ENCODE data around the gene DSCAML1. TPM values are rescaled to one million over a fixed set of nuclear protein-coding genes. Genes with fewer than 3 reads are reported as not detected.
"Not testable (repeated sequence)": the region's sequence is repeated elsewhere in the genome, so short reads cannot be mapped to it uniquely, and the experiment has no call there.

The DSCAML1 gene
- total RNA-seq, 1 experiment from 2014 or later = not detected

DNA sequence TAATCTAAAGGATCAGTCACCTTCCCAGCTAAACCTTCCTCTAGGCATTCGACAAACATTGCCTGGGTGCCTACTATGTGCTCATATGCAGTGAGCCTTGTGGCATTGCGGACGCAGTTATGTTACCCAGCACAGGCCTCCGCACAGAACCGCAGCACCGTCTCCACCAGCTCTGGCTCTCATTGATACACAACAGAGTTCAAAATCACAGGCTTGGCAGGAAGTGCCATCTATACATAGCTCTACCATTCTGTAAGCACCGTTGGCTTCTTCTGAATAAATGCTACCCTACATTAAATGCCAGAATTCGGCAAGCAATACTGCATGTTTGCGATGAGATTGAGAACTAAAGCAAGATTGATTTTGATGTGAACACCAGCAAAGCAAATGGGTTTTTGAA, 31.0 kb downstream of the DSCAML1 start:
- no peak for DNase-seq (ENCODE audit: extremely low read depth, low read depth)

DNA sequence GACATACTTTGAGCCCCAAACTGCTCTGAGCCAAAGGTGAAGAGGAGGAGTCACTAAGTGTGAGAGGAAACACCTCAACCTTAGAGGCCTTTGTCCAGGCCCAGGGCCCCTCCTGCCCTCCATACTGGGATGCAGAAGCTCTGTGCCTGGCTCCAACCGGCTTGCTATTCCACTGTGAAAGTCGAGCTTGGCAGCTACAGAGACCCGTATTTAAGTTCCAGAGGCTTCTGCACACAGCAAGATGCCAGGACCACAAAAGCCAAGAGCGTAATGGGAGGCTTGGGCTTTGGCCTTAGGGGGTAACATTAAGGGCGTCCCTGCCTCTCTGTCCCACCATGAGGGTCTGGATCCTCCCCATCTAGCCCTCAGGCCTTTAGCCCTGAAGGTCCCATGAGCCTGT, 31.9 kb downstream of the DSCAML1 start:
- DNase-seq (ENCODE audit: extremely low read depth, low read depth) = no peak

DNA sequence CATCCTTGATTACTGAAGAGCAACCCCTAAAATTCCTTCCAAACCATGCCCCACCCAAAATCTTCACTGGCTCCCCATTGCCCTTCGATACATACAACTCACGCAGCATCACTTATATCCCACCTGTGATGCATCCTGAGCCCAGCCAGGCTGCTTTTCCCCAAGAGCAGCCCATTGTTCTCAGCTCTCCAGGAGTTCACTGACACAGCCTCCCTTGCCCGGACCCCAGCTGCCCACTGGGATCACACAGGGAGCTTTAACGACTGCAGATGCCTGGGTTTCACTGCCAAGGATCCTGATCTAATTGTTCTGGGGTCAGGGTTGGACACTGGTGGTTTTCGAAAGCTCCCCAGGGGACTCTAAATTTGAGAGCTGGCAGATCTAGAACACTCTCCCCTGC, 33.6 kb downstream of the DSCAML1 start:
- not testable (repeated sequence) for DNase-seq (ENCODE audit: extremely low read depth, low read depth)

DNA sequence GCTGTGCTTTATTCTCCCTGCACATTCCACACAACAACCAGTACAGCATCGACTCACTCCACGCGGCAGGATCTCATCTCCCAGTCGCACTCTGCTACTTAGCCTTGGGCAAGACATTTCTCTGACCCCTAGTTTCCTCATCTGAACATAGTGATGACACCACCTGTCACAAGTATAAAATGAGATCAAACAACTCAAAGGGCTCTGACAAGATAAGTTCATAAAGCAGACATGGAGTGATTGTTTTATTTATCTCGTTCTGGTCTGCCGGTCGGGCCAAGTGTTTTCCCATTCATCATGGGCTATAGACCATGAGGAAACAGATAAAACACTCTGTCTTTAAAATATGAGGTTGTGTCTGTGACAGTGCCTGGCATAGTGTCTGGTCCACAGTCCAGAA, 35.0 kb downstream of the DSCAML1 start:
- DNase-seq (ENCODE audit: extremely low read depth, low read depth) = no peak

DNA sequence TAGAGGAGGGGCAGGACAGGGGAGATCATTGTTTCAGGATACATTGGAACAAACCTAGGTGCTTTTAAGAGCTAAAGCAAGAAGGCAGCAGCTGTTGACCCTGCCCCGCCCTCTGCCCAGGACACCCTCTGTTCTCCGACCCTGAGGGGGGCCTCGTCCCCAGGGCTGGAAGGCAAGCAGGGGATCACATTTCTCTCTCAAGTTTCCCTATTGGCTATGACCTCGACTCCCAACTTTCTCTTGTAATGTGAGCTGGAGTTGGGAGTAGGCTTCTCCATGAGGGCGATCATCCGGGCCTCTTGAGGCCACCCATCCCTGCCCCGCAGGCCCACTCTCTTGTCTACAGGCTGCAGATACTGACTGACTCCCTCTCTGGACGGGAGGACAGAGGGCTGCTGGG, 37.7 kb downstream of the DSCAML1 start:
- no peak for DNase-seq (ENCODE audit: extremely low read depth, low read depth)

DNA sequence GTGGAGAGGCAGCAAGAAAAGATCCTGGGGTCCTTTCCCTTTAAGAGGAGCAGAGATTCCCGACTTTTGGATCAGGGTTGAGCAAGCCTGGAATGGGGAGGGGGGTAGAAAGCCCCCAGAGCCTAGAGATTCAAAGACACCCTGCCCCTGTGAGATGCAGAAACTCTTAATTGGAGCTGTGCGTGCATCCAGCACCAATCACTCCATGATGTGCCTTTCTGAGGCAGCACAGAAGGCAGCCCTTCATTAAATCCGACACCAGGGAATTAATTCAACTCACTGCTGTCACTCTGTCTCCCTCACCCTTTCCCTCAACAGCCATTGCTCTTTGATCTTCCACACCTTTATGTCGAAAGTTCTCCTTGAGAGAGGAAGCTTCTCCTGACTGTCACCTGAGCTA, 43.0 kb downstream of the DSCAML1 start:
- no peak for DNase-seq (ENCODE audit: extremely low read depth, low read depth)

DNA sequence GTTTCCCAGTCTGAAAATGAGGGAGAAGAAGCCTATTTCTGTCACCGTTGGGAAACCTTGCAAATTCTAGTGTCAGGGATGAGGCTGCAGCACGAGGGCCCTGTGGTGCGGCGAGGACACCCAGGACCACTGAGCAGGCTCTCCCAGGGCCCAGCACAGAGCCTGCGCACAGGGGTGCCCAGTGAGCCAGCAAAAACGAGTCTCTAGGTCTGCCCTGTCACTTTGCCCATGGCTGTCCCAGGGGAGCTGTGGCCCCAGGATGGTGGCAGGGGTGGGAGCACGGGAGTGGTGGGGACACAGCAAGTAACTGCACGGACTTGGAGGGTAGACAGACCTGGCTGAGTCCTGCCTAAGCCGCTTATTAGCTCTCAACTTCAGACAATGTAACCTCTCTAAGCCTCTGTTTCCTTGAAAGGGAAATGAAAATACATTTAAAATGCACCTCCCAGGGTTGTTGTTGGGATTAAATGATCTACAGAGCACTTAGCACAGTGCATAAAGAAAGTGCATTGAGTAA, 44.2 kb downstream of the DSCAML1 start:
- DNase-seq (ENCODE audit: extremely low read depth, low read depth) = no peak

DNA sequence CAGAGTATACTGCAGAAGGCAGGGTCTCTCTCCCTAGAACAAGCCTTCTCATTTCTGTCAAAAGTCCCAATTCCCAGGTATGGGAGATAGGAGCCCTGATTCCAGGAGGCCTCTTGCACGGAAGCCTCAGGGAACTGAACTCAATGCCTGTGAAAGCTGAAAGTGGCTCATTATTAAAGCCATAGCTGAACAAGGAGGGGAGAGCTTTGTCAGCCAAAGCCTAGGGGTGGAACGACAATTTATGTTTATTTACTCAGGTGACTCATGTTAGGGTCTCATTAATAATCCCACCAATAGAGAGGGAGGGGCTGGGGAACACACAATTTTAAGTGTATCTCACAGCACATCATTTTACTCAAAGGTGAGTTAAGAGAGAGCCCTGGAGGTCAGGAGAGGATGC, 44.9 kb downstream of the DSCAML1 start:
- no peak for DNase-seq (ENCODE audit: extremely low read depth, low read depth)

DNA sequence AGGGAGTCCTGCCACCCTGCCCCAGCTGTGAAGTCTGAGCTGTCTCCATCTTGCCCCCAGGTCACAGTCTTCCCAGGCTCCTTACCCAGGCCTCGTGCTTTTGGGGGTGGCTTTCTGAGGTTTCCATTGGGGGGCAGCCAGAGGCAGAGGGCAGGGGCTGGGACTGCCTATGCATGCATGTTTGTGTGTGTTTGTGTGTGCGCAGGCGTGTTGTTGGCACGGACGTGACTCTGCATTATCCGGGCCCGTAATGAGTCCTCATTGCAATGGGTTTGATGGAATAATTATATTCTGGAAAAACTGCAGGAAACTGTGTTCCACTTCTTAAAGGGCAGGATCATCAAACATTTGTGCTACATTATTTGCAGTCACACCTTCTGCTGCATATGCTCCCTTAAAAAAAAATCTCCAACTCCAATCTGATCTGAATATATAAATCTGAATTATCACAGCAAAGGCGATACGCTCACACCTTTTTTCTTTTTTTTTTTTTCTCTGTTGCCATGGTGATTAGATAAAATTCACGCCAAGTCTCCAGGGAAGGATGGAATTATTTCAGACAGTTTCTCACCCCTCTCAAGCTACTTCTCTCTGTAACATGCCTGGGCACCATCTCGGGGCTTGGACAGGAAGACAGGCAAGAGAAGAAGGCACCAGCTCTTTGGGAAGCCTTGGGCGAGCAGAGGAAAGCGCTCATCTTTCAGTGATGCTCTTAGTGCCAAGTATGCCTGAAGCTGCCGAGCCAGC, 45.9 kb downstream of the DSCAML1 start:
- DNase-seq (ENCODE audit: extremely low read depth, low read depth) = no peak

DNA sequence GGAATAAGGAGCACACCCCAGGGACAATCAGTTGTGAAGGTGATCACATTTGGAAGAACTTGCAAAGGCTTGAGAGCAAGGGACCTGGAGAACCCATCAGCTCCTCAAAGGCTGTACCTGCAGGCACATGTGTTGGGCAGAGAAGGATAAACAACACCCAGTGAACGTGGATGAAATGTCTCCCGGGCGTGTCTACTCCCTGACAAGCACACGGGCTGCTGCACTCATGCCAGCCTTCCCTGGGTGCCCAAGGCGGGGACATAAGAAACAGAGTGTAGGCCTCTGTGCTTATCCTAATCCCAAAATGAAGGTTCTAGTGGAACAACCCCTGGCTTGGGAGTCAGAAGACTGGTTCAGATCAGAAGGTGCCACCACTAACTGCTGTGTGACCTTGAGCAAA, 46.7 kb downstream of the DSCAML1 start:
- no peak for DNase-seq (ENCODE audit: extremely low read depth, low read depth)

DNA sequence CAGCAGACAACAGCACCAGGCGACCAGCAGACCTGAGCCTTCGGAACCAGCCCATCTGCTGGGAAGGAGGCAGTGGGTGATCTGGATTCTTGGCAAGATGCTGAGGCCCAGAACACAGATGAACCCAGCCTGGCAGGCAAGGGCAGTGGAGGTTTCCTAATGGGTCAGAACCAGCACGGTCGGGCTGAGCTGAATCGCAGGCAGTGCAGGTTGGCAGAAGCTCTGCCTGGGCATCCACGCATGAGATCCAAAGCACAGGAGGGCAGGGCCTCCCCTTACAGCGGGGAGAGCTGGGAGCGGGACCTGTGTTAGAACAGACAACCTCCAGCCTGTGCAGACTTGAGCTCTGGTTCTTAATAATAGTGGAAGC, 47.5 kb downstream of the DSCAML1 start:
- DNase-seq (ENCODE audit: extremely low read depth, low read depth) = no peak

DNA sequence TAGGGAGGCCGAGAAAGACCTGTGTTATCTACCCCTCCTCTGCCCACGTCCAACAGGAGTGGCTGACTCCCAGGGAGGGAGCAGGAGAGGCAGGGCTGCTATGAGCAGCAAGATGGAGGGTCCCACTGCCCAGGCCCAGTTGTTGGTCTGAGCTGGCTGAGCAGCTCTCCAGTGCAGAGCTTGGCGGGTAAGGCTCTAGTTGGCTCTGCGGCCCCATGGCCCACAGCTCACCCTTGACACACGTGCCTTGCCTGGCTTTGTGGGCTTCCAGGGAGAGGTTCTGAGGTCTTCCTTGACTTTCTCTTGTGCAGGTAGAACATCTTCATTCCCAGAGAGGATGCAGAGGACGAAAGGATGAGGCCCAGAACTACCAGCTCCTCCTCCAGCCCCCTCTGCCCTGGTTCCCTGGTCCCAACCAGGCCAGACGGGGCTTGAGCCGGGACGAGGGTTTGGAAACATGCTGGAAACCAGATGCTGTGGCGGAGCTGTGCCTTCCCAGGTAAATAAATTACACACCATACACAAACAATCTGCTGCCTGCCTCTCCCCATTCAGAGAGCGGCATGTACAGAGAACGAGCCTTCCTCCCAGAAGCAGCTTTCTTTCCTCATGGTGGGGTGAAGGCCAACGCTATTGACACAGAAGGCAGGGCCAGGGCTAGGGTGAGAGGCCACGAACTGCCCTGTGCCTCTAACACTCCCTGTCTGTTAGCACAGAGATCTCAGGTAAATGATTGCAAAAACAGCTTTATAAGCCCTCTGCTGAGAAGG, 48.1 kb downstream of the DSCAML1 start:
- no peak for DNase-seq (ENCODE audit: extremely low read depth, low read depth)

DNA sequence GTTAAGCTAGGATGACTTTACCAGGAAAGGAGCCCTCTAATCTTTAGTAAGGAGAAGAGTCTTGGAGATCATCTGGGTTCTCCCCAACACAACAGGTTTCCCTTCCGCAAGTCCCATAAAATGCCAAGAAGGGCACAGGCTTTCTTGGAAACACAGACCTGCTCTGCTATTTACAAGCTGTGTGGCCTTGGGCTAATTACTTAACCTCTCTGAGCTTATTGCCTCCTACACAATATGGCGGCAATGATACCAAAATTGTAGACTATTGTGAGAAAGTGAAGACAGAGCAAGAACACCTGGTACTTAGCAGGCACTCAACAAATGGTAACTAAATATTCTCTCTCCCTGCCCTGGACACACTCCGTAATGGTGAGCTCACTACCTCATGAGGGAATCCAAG, 49.1 kb downstream of the DSCAML1 start:
- DNase-seq (ENCODE audit: extremely low read depth, low read depth) = no peak

DNA sequence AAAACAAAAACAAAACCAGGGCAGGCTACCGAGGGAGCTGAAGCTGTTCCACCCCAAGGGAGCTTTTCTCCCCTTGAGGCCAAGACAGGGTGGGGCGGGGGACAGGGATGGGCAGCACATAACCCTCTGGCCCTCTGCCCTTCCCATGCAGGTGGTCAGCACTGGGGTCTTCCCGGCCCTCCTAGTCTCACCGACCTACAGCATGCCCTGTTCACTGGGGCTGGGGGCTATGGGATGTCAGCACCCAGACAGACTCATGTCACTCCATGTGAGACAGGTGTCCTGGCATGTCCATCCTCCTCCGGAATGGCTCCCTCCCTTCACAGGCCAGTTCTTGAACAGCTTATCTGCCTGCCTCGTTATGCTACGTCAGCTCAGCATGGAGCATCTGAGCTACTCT, 51.7 kb downstream of the DSCAML1 start:
- no peak for DNase-seq (ENCODE audit: extremely low read depth, low read depth)

DNA sequence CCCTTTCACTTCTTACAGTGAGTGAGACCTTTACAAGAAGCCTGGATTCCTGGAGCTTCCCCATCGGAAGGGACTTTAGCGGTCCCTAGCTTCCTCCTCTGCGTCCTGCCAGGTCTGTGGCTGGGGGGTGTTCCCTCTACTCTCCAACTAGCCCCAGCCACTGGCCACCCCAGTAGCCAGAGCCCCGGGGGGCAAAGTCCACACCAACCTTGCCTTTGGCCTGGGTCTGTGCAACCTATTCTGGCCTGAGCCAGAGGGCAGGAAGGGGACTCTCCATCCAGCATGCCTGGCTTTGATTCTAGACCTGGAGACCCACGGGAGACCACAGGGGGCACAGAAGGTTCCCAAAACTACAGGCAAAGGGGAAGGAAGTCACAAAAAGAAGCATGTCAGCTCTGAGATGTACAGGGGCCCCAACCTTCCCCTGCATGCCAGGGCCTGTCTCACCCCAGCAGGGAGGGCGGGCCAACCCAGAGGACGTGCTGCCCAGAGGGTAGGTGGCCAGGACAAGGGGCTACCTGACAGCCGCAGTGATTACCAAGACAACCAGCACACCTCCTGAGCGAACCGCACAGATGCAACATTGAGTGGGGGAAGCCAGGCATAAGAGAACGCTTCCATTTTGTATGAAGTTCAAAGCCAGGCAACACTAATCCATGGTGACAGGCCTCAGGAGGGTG, 52.4 kb downstream of the DSCAML1 start:
- DNase-seq (ENCODE audit: extremely low read depth, low read depth) = no peak

DNA sequence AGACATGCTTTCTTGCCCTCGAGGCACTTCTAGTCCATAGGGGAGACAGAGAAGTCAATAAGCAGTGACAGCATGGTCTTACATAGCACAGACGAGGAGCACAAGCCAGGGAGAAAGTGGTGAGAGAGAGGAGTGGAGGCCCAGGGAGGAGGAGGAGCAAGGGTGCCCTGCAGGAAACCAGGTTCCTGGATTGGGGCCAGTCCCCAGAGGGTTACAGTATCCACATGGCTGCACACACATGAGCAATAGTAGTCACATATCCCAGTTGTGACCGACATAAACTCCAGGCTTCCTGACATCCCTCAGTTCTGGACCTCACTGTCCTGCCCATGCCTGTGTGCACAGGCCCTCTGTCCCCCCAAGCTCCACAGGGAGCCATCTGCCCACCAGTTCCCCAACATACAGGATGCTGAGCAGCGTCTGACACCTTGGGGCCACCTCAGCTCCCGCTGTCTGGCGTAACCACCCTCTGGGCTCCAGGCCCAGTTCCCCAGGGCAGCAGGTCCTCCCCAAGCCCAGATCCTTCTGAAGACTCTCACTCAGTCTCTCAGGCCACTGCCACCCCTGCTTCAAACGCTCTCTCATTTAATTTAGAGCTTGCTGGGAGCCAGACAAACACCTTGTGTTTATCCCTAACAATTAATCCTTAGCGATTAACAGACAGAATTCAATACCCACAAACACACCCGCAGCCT, 53.7 kb downstream of the DSCAML1 start:
- DNase-seq (ENCODE audit: extremely low read depth, low read depth) = no peak

DNA sequence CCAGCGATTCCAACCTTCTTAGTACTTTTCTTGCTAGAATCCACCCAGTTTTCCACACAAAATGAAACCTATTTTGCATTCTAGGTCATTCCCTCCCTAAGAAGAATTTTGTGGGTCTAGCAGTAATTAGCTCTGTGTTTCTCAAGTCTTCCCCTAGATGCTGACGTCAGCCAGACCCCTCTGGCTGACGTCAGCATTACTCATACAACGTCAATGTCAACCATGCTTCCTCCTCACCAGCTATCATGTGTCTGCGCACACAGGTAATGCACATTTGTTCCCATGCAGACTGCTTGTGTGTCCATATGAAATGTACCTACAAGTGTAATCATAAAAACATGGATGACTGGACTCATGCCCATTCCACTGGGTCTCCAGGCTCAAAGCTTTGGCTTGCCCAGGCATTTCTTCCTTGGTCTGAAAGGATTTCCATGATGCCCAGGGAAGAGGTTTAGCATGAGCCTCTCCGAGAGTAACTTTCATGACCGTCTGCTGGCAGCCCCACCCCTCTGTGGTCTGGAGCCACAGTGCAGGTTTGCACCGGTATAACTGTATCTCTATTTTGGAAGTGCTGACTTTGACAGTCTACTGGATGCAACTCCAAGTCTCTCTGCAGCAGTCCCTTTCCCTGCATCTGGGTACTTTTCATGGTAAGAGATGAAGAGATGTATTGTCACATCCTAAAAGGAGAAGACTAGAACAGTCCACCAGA, 58.6 kb downstream of the DSCAML1 start:
- DNase-seq (ENCODE audit: extremely low read depth, low read depth) = no peak

DNA sequence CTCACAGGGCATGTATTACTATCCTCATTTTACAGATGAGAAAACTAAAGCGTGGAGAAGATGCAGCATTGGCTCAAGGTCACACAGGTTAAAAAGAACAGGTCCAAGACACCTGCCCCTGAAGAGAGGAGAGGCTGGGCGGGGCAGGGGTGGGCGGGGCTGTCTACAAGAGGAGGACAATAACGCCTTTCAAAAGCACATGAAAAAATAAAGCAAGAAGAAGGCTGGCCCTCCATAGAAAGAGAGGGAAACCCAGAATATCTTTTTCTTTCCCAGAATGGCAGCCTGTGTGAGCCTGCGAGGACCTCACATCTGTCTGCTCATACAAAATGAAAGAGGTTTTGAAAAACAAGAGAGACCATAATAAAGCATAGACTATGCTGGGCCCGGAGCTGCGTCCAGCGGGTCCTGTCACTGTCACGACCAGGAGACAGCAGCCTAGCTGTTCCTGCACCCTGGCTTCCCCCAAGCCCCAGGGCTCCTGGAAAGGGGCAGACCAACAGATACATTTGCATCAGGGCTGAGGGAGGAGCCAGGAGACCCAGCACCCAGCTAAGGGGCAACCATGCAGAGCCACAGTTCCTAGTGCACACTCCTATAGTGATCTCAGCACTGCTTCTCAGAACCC, 61.6 kb downstream of the DSCAML1 start:
- DNase-seq (ENCODE audit: extremely low read depth, low read depth) = no peak

DNA sequence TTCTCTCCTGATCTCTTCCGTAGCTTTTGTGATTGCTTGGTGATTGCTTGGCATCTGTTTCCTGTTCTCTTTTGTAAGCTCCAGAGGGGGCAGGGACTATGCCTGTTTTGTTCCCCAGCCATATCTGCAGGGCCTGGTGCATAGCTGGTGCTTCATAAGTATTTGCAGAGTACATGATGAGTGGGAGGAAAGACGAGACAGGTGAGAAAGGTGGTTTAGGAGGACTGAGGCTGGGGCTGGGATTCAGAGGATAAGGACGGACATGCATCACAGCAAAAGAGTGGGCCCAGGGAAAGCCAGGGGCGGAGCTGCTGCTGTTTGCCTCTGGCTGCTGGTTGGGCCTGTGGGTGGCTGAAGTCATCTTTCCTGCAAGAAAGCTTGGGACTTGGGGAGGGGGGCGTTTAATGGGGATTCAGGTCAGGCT, 62.4 kb downstream of the DSCAML1 start:
- no peak for DNase-seq (ENCODE audit: extremely low read depth, low read depth)

DNA sequence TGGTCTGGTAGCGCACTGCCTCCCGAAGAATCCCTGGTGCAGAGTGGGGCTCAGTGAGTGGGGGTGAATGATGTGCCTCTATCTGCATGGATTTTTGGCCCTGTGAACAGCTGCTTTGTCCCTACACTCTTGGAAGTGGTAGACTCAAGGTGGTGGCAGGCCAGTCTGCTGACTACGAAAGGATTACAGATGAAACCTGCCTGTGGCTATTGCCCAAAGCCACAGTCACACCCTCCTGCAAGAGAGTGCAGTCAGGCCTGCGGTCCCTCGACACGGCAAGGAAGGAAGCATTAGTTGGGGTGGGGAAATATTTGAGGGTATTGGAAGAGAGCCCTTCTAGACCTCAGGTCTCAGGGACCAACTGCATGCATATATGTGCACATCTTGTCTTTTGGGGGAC, 63.7 kb downstream of the DSCAML1 start:
- DNase-seq (ENCODE audit: extremely low read depth, low read depth) = no peak

Data from NCI-H460 (cell line).